GM12878 (cell line): Measurements from ENCODE around the gene SNRPF. TPM values are rescaled to one million over a fixed set of nuclear protein-coding genes. Genes with fewer than 3 reads are reported as not detected.

Experiments used
- ATAC-seq: fragments of 200-7000 bp; cut with Tn5 transposase; 3 replicates; pipeline ENCODE4 v1.9.1; 2020; ENCODE audit warnings: mild to moderate bottlenecking, moderate library complexity
- BruUV-seq: library from RNA; stranded (reverse); fragments of 400-500 nt; replicated peaks from 2 replicates; lab custom pipeline; 2021; lab: Mats Ljungman, UMichigan
- CTCF ChIA-PET: fragments of 300-600 bp; sonication (Branson Sonifier 250); formaldehyde crosslinking; extraction: SDS; loops from one replicate; lab custom pipeline; 2021; ENCODE audit warnings: inconsistent platforms; lab: Yijun Ruan, JAX
- POLR2A ChIA-PET: fragments of 350-600 bp; formaldehyde crosslinking; extraction: SDS; loops from one replicate; lab custom pipeline; 2021; ENCODE audit warnings: inconsistent platforms; lab: Charles Lee
- RAD21 ChIA-PET: fragments of 300-600 bp; sonication (Branson Sonifier 250); formaldehyde crosslinking; loops from one replicate; lab custom pipeline; 2023; ENCODE audit warnings: antibody characterized with exemption; ENCODE audit not compliant: unreplicated experiment; lab: Charles Lee
- SMC1A ChIA-PET: fragments of 300-600 bp; sonication (Branson Sonifier 250); formaldehyde crosslinking; loops from one replicate; lab custom pipeline; 2023; ENCODE audit not compliant: unreplicated experiment, uncharacterized antibody; lab: Charles Lee
- DNase-seq: peaks from one replicate; pipeline ENCODE4 v3.0.0-alpha.2; 2011; ENCODE audit warnings: low read depth, low spot score
- FAIRE-seq: peaks from 3 replicates; lab custom pipeline; 2011; peaks lifted over from hg19 to GRCh38; lab: Jason Lieb, UNC
- H2AFZ ChIP-seq: 2 replicates; pipeline ENCODE4 v1.6.0; 2011; ENCODE audit warnings: low read depth, low read length, control low read depth; ENCODE audit not compliant: control insufficient read depth
- H3K27ac ChIP-seq: 2 replicates; pipeline ENCODE4 v1.5.1; 2011; ENCODE audit warnings: control low read depth; ENCODE audit not compliant: control insufficient read depth, insufficient read depth
- H3K27me3 ChIP-seq, 2 experiments: replicated peaks in 1 of 2; 2 replicates each; pipeline versions ENCODE4 v1.6.0 to v1.6.1; 2011; ENCODE audit warnings: low read length in 1 of 2; ENCODE audit not compliant: control insufficient read depth in 2 of 2, insufficient read depth in 2 of 2
- H3K36me3 ChIP-seq, 2 experiments: 2 replicates each; pipeline ENCODE4 v1.5.1; 2011; ENCODE audit warnings: low read length in 1 of 2; ENCODE audit not compliant: control insufficient read depth in 2 of 2, insufficient read depth in 2 of 2
- H3K4me1 ChIP-seq: 2 replicates; pipeline ENCODE4 v1.6.1; 2011; ENCODE audit warnings: mild to moderate bottlenecking, low read length, moderate library complexity, mixed read lengths; ENCODE audit not compliant: control insufficient read depth, insufficient read depth
- H3K4me2 ChIP-seq: 2 replicates; pipeline ENCODE4 v1.6.0; 2011; ENCODE audit warnings: control low read depth; ENCODE audit not compliant: control insufficient read depth, insufficient read depth
- H3K4me3 ChIP-seq: fragments of 200-600 bp; sonication (generic); 2 replicates; pipeline ENCODE4 v1.5.1; 2016
- H3K79me2 ChIP-seq: 2 replicates; pipeline ENCODE4 v1.6.0; 2011; ENCODE audit warnings: low read length; ENCODE audit not compliant: control insufficient read depth, insufficient read depth
- H3K9ac ChIP-seq: 2 replicates; pipeline ENCODE4 v1.8.0; 2011; ENCODE audit warnings: low read length, control low read depth, mixed read lengths; ENCODE audit not compliant: control insufficient read depth, insufficient read depth
- H3K9me3 ChIP-seq: replicated peaks from 3 replicates; pipeline ENCODE4 v1.5.1; 2011; ENCODE audit warnings: mild to moderate bottlenecking, low read length; ENCODE audit not compliant: control insufficient read depth, insufficient read depth
- H4K20me1 ChIP-seq: 2 replicates; pipeline ENCODE4 v1.6.0; 2011; ENCODE audit not compliant: control insufficient read depth, insufficient read depth
- CHD1 ChIP-seq: IDR thresholded peaks from 2 replicates; pipeline ENCODE4 v1.6.1; 2012; ENCODE audit warnings: low read depth, low read length, improper control_type of control experiment
- CHD4 ChIP-seq: fragments of 200-600 bp; sonication (generic); IDR thresholded peaks from 2 replicates; pipeline ENCODE4 v1.6.1; 2016; ENCODE audit warnings: mild to moderate bottlenecking
- EED ChIP-seq: sonication (generic); IDR thresholded peaks from 2 replicates; pipeline ENCODE4 v1.6.1; 2016; ENCODE audit warnings: antibody characterized with exemption, low read depth
- KLF5 ChIP-seq: fragments of 450-650 bp; IDR thresholded peaks from 2 replicates; pipeline ENCODE4 v1.6.1; 2014; ENCODE audit warnings: mild to moderate bottlenecking; ENCODE audit not compliant: partially characterized antibody
- PKNOX1 ChIP-seq: fragments of 450-650 bp; IDR thresholded peaks from 2 replicates; pipeline ENCODE4 v1.6.1; 2016; ENCODE audit warnings: mild to moderate bottlenecking
- RBBP5 ChIP-seq: fragments of 200-600 bp; sonication (generic); conservative IDR thresholded peaks from 2 replicates; pipeline ENCODE4 v1.6.1; 2016
- RFX5 ChIP-seq: IDR thresholded peaks from 2 replicates; pipeline ENCODE4 v1.6.1; 2011; ENCODE audit warnings: low read depth, low read length, improper control_type of control experiment
- SUZ12 ChIP-seq: fragments of 200-600 bp; sonication (generic); IDR thresholded peaks from one replicate; pipeline ENCODE4 v1.6.1; 2018; ENCODE audit warnings: antibody characterized with exemption, mild to moderate bottlenecking; ENCODE audit not compliant: unreplicated experiment
- ZBTB4 ChIP-seq: fragments of 450-650 bp; formaldehyde crosslinking; IDR thresholded peaks from 2 replicates; pipeline ENCODE4 v1.4.0; 2022; ENCODE audit warnings: mild to moderate bottlenecking, moderate library complexity
- WGBS: methylation state at CpG from one replicate; pipeline ENCODE4 v1.1.6; 2016; ENCODE audit warnings: low lambda C conversion rate; ENCODE audit not compliant: insufficient replicate concordance, insufficient coverage; ENCODE audit errors: missing lambda C conversion rate; 5-methylcytosine and 5-hydroxymethylcytosine counted together
- in situ Hi-C: fragments of 300-500 bp; cut with MboI; formaldehyde crosslinking; loops from 9 replicates; pipeline ENCODE4 v1.14.3; 2018; ENCODE audit warnings: mixed read lengths
- intact Hi-C: fragments of 100-400 bp; cut with micrococcal nuclease; formaldehyde crosslinking; loops from one replicate; pipeline ENCODE4 v1.14.2; 2022; ENCODE audit not compliant: unreplicated experiment
- polyA plus RNA-seq, 11 experiments: library from polyadenylated mRNA; depleted of rRNA in 4 of 11; unstranded in 6 of 11; stranded (reverse) in 5 of 11; fragments of >200 nt; fragmentation: Nextera tagmentation in 4 of 11; fragmentation: Illumina TruSeq in 1 of 11; extraction: Ambion mirVana in 4 of 11; extraction: Trizol in 1 of 11; gene quantifications; 1 replicate in 1 of 11; 2 replicates in 10 of 11; pipeline versions ENCODE4 v1.2.1 to v1.2.3, GENCODE V29; 2011 to 2016; ENCODE audit warnings: inconsistent platforms in 2 of 11, missing spikeins in 2 of 11, low read depth in 1 of 11
- total RNA-seq, 4 experiments: library from RNA; depleted of rRNA in 3 of 4; stranded (reverse); fragments of >200 nt in 3 of 4; fragmentation: Illumina TruSeq in 1 of 4; extraction: Trizol in 1 of 4; gene quantifications; 2 replicates each; pipeline versions ENCODE4 v1.2.1 to v1.2.3, GENCODE V29; 2013 to 2021

The SNRPF gene
- total and polyA plus RNA-seq, 10 of the 15 experiments (the other 5 are each of a cell fraction or from before 2014, with no cell fraction given), result 36.5 to 204 (median 77.9) TPM

- TF ChIP-seq RBBP5 (no peak), CHD1 (no peak), CHD4 (no peak), KLF5 (no peak), RFX5 (no peak), EED (no peak), SUZ12 (no peak), PKNOX1 (no peak), ZBTB4 (CRISPR knock-in tag) (no peak)
- H3K9ac ChIP-seq, result no peak overlapping the region
- no peaks in the 10 kb centered on the region for H3K36me3 ChIP-seq
- H3K4me1 ChIP-seq, result no peaks in the 10 kb centered on the region
- no peak for FAIRE-seq
- 40% methylated on average over 5 of the region's 5 CpGs for WGBS
- no peak overlapping the region for H2AFZ ChIP-seq
- ChIA-PET CTCF (no interaction called here), SMC1A (no interaction called here), POLR2A (no interaction called here), RAD21 (no interaction called here)
- no peak for DNase-seq
- BruUV-seq, result no TSS peak
- no peak overlapping the region for H3K4me2 ChIP-seq
- H3K27me3 ChIP-seq, result no peaks in the 10 kb centered on the region
- H3K79me2 ChIP-seq, result no peaks in the 10 kb centered on the region
- no peaks in the 10 kb centered on the region for H3K9me3 ChIP-seq
- no peak overlapping the region for H3K4me3 ChIP-seq
- in situ Hi-C loops, result no loop called here
- intact Hi-C loops, result no loop called here
- no peaks in the 10 kb centered on the region for H4K20me1 ChIP-seq
- no peak overlapping the region for H3K27ac ChIP-seq
- no peak for ATAC-seq
These were observed 28.6 kb downstream of the SNRPF start for GRCh38 chr12:95887311-95887710.
